Nephron (organoid): Measurements from ENCODE around the gene BRINP1.

Experiments
- H3K27ac Mint-ChIP-seq, 3 experiments: 2 replicates each; pipeline ENCODE4 v1.8.0; 2020; ENCODE audit warnings: mixed read lengths in 3 of 3, mild to moderate bottlenecking in 2 of 3, moderate library complexity in 1 of 3
- H3K27me3 Mint-ChIP-seq: 2 replicates; pipeline ENCODE4 v1.8.0; 2021; ENCODE audit warnings: low read depth, mild to moderate bottlenecking, moderate library complexity, mixed read lengths
- H3K36me3 Mint-ChIP-seq: 2 replicates; pipeline ENCODE4 v1.8.0; 2020; ENCODE audit warnings: low read depth, mixed read lengths
- H3K4me1 Mint-ChIP-seq: 2 replicates; pipeline ENCODE4 v1.8.0; 2020; ENCODE audit warnings: mixed read lengths
- H3K4me3 Mint-ChIP-seq, 3 experiments: 2 replicates each; pipeline ENCODE4 v1.8.0; 2020; ENCODE audit warnings: mild to moderate bottlenecking in 3 of 3, mixed read lengths in 3 of 3, moderate library complexity in 2 of 3
- H3K9me3 Mint-ChIP-seq: 2 replicates; pipeline ENCODE4 v1.8.0; 2020; ENCODE audit warnings: mixed read lengths
- TF ChIP-seq, protein P1 (sequence below), 3 experiments: fragments of 200-600 bp; sonication (generic); IDR thresholded peaks; one replicate each; pipeline ENCODE4 v1.5.0; 2021; ENCODE audit warnings: antibody characterized with exemption in 3 of 3; ENCODE audit not compliant: unreplicated experiment in 3 of 3

The BRINP1 gene

DNA sequence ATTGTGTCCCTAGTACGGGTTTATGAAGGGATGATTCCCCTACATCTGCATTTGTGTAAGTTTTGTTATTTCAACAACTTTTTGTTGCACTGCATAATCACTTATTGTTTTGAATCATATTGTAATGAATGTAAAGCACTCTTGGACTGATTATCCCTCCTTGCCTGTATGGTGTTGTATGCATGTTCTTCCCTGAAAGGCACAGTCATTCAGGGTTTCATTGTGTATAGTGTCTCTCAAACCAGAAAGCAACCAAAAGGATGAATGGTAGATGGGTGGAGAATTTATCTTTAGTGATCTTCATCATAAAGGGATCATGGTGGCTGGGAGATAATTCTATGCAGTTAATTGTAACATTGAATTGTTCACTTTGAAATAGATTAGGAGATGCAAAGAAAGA lies 247.3 kb downstream of the BRINP1 start:
- Mint-ChIP-seq H3K27me3 (no peaks in the 10 kb centered on the region), H3K36me3 (no peaks in the 10 kb centered on the region), H3K4me1 (peaks cover 4% of the 10 kb centered on the region), H3K27ac (no peak overlapping the region), H3K4me3 (no peak overlapping the region), H3K9me3 (no peaks in the 10 kb centered on the region)
- TF ChIP-seq, protein P1, sequence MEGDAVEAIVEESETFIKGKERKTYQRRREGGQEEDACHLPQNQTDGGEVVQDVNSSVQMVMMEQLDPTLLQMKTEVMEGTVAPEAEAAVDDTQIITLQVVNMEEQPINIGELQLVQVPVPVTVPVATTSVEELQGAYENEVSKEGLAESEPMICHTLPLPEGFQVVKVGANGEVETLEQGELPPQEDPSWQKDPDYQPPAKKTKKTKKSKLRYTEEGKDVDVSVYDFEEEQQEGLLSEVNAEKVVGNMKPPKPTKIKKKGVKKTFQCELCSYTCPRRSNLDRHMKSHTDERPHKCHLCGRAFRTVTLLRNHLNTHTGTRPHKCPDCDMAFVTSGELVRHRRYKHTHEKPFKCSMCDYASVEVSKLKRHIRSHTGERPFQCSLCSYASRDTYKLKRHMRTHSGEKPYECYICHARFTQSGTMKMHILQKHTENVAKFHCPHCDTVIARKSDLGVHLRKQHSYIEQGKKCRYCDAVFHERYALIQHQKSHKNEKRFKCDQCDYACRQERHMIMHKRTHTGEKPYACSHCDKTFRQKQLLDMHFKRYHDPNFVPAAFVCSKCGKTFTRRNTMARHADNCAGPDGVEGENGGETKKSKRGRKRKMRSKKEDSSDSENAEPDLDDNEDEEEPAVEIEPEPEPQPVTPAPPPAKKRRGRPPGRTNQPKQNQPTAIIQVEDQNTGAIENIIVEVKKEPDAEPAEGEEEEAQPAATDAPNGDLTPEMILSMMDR (IDR thresholded peaks at IDR 0.05; ENCODE audit: unreplicated experiment in 3 of 3): no peak

DNA sequence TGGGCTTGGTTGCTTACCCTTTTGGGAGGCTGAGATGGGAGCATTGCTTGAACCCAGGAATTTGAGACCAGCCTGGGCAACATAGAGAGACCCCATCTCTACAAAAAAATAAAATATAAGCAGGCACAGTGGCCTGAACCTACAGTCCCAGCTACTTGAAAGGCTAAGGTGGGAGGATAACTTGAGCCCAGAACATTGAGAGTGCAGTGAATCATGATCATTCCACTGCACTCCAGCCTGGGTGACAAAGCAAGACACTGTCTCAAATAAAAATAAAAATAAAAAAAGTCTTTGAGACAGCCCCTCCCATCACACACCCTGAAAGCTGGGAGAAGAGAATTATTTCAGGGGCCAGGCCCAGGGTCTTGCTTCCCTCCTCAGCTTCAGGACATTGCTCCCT lies 251.8 kb downstream of the BRINP1 start:
- Mint-ChIP-seq H3K9me3 (no peaks in the 10 kb centered on the region), H3K4me3 (no peak overlapping the region), H3K27ac (no peak overlapping the region), H3K4me1 (peaks cover 4% of the 10 kb centered on the region), H3K36me3 (no peaks in the 10 kb centered on the region), H3K27me3 (no peaks in the 10 kb centered on the region)
- TF ChIP-seq, protein P1 (IDR thresholded peaks at IDR 0.05; ENCODE audit: unreplicated experiment in 3 of 3): no peak
